ENCODE measurements around the gene HIP1R.

Gene HIP1R

GRCh38 chr12:122864894-122865253 is 29.6 kb downstream of the HIP1R start:
- TF ChIP-seq, protein P1, sequence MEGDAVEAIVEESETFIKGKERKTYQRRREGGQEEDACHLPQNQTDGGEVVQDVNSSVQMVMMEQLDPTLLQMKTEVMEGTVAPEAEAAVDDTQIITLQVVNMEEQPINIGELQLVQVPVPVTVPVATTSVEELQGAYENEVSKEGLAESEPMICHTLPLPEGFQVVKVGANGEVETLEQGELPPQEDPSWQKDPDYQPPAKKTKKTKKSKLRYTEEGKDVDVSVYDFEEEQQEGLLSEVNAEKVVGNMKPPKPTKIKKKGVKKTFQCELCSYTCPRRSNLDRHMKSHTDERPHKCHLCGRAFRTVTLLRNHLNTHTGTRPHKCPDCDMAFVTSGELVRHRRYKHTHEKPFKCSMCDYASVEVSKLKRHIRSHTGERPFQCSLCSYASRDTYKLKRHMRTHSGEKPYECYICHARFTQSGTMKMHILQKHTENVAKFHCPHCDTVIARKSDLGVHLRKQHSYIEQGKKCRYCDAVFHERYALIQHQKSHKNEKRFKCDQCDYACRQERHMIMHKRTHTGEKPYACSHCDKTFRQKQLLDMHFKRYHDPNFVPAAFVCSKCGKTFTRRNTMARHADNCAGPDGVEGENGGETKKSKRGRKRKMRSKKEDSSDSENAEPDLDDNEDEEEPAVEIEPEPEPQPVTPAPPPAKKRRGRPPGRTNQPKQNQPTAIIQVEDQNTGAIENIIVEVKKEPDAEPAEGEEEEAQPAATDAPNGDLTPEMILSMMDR (IDR thresholded peaks at IDR 0.05; ENCODE audit: low read depth, low read length): no peak
- no peak overlapping the region for H3K4me3 ChIP-seq (ENCODE audit: low read depth, low read length)
- DNase-seq (ENCODE audit: low read depth, low spot score): no peak
- in situ Hi-C loops (cut with HindIII; ENCODE audit: low sequenced_read_pairs): no loop called here

GRCh38 chr12:122865268-122866231 is 30.3 kb downstream of the HIP1R start:
- H3K4me3 ChIP-seq (ENCODE audit: low read depth, low read length): no peak overlapping the region
- TF ChIP-seq, protein P1 (IDR thresholded peaks at IDR 0.05; ENCODE audit: low read depth, low read length): peak; percentile 53
- no peak for DNase-seq (ENCODE audit: low read depth, low spot score)
- in situ Hi-C loops (cut with HindIII; ENCODE audit: low sequenced_read_pairs): no loop called here

DNA sequence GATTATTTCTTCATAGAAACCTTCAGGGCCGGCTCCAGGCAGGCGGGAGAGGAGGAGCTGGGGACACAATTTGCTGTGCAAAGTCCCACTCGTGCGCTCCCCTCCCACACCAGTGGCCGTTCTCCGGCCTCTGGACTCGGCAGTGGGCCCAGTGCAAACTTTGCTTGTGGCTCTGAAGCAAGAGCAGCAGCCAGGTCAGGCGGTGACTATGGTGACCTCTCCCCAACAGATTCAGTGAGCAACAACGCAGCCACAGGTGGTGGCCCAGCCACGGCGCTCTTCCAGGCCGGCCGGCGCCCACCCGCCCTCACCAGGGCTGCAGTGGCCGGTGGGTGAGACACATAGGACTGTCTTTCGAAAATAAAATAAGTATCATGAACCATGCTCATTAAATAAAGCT is 31.1 kb downstream of the HIP1R start:
- H3K4me3 ChIP-seq (ENCODE audit: low read depth, low read length): no peak overlapping the region
- in situ Hi-C loops (cut with HindIII; ENCODE audit: low sequenced_read_pairs): no loop called here
- no peak for DNase-seq (ENCODE audit: low read depth, low spot score)
- TF ChIP-seq, protein P1 (IDR thresholded peaks at IDR 0.05; ENCODE audit: low read depth, low read length): no peak

GRCh38 chr12:122866950-122867607 is 31.8 kb downstream of the HIP1R start:
- TF ChIP-seq, protein P1 (IDR thresholded peaks at IDR 0.05; ENCODE audit: low read depth, low read length): no peak
- H3K4me3 ChIP-seq (ENCODE audit: low read depth, low read length): no peak overlapping the region
- in situ Hi-C loops (cut with HindIII; ENCODE audit: low sequenced_read_pairs): no loop called here
- no peak for DNase-seq (ENCODE audit: low read depth, low spot score)

- H3K4me3 ChIP-seq (ENCODE audit: low read depth, low read length): no peak overlapping the region
- in situ Hi-C loops (cut with HindIII; ENCODE audit: low sequenced_read_pairs): no loop called here
- no peak for DNase-seq (ENCODE audit: low read depth, low spot score)
- TF ChIP-seq, protein P1 (IDR thresholded peaks at IDR 0.05; ENCODE audit: low read depth, low read length): no peak
These were observed 32.6 kb downstream of the HIP1R start for GRCh38 chr12:122867691-122868461.

- TF ChIP-seq, protein P1 (IDR thresholded peaks at IDR 0.05; ENCODE audit: low read depth, low read length): no peak
- in situ Hi-C loops (cut with HindIII; ENCODE audit: low sequenced_read_pairs): no loop called here
- H3K4me3 ChIP-seq (ENCODE audit: low read depth, low read length): no peak overlapping the region
- no peak for DNase-seq (ENCODE audit: low read depth, low spot score)
These were observed 33.4 kb downstream of the HIP1R start for GRCh38 chr12:122868471-122869177.
